ENCODE data around the gene TRIM59. TPM values are rescaled to one million over a fixed set of nuclear protein-coding genes. Genes with fewer than 3 reads are reported as not detected.

Gene TRIM59
- total and polyA plus RNA-seq, 2 donors (not counting 1 experiment from before 2014, with no cell fraction given), result 5.0 to 22.0 TPM

- H4K20me1 ChIP-seq (ENCODE audit: control insufficient read depth, insufficient read depth, low read length, poor library complexity, severe bottlenecking), result no peaks in the 10 kb centered on the region
- peaks cover 28% of the 10 kb centered on the region for H3K79me2 ChIP-seq (ENCODE audit: control insufficient read depth, insufficient read depth, low read length)
- Mint-ChIP-seq H3K4me1 (peaks cover 26% of the 10 kb centered on the region), H3K4me3 (no peak overlapping the region), H3K27me3 (no peaks in the 10 kb centered on the region), H3K27ac (no peak overlapping the region), H3K9me3 (ENCODE audit: insufficient read depth) (no peaks in the 10 kb centered on the region)
- H3K4me1 ChIP-seq (ENCODE audit: control insufficient read depth in 2 of 2, insufficient read depth in 2 of 2, low read length in 2 of 2), result peaks cover 16 to 18% of the 10 kb centered on the region in 2 donors
- no peak for DNase-seq
- POLR2A ChIA-PET, result no interaction called here
- 93% methylated on average over 3 of the region's 4 CpGs for WGBS (ENCODE audit: insufficient coverage)
- H3K27ac ChIP-seq (ENCODE audit: low read length in 2 of 2), result no peak overlapping the region
- TF ChIP-seq, protein P1, sequence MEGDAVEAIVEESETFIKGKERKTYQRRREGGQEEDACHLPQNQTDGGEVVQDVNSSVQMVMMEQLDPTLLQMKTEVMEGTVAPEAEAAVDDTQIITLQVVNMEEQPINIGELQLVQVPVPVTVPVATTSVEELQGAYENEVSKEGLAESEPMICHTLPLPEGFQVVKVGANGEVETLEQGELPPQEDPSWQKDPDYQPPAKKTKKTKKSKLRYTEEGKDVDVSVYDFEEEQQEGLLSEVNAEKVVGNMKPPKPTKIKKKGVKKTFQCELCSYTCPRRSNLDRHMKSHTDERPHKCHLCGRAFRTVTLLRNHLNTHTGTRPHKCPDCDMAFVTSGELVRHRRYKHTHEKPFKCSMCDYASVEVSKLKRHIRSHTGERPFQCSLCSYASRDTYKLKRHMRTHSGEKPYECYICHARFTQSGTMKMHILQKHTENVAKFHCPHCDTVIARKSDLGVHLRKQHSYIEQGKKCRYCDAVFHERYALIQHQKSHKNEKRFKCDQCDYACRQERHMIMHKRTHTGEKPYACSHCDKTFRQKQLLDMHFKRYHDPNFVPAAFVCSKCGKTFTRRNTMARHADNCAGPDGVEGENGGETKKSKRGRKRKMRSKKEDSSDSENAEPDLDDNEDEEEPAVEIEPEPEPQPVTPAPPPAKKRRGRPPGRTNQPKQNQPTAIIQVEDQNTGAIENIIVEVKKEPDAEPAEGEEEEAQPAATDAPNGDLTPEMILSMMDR (IDR thresholded peaks at IDR 0.05), result no peak
- no peak for TF ChIP-seq EZH2 (IDR thresholded peaks at IDR 0.05; ENCODE audit: borderline replicate concordance, insufficient read depth, low read depth, low read length, poor library complexity, severe bottlenecking)
- peaks cover 0 to 3% (median 0%) of the 10 kb centered on the region in 4 experiments for H3K27me3 ChIP-seq (replicated peaks in 1 of 4; ENCODE audit: control extremely low read depth in 1 of 4, control insufficient read depth in 3 of 4, insufficient read depth in 4 of 4, low read length in 3 of 4)
- ATAC-seq (ENCODE audit: low read depth), result no peak
- peaks cover 0 to 10% (median 0%) of the 10 kb centered on the region in 3 donors for H3K9me3 ChIP-seq (ENCODE audit: control extremely low read depth in 1 of 3, control insufficient read depth in 2 of 3, insufficient read depth in 1 of 3, low read length in 2 of 3)
- H3K4me3 ChIP-seq (ENCODE audit: control extremely low read depth in 1 of 5, extremely low read depth in 1 of 5, insufficient read depth in 1 of 5, low read depth in 2 of 5, low read length in 4 of 5), result no peak overlapping the region
- H3K4me2 ChIP-seq (replicated peaks; ENCODE audit: low read depth, low read length, poor library complexity, severe bottlenecking), result no peak overlapping the region
- CTCF ChIA-PET, result interaction anchor here (3.3 kb wide), 1 partner anchor 8 kb away, joined by 9 read pairs; no protein-coding TSS in a partner anchor
- no peak overlapping the region for H2AFZ ChIP-seq (ENCODE audit: insufficient read depth, low read depth, low read length, poor library complexity, severe bottlenecking)
- H3K9ac ChIP-seq (ENCODE audit: low read length), result no peak overlapping the region
- no peaks in the 10 kb centered on the region for H3K36me3 ChIP-seq (replicated peaks in 1 of 2; ENCODE audit: control extremely low read depth in 1 of 2, control insufficient read depth in 1 of 2, extremely low read depth in 1 of 2, insufficient read depth in 2 of 2, low read length in 1 of 2)
- intact Hi-C loops (cut with micrococcal nuclease), result no loop called here
Measured at GRCh38 chr3:160451602-160452001, 2.0 kb upstream of the TRIM59 start.

GRCh38 chr3:160450846-160451245 lies 1.3 kb upstream of the TRIM59 start:
- no peak for ATAC-seq (ENCODE audit: low read depth)
- Mint-ChIP-seq H3K27ac (no peak overlapping the region), H3K4me1 (peaks cover 30% of the 10 kb centered on the region), H3K27me3 (no peaks in the 10 kb centered on the region), H3K9me3 (ENCODE audit: insufficient read depth) (no peaks in the 10 kb centered on the region), H3K4me3 (peak overlapping the region; percentile 95)
- Histone ChIP-seq H3K79me2 (ENCODE audit: control insufficient read depth, insufficient read depth, low read length) (peaks cover 32% of the 10 kb centered on the region), H4K20me1 (ENCODE audit: control insufficient read depth, insufficient read depth, low read length, poor library complexity, severe bottlenecking) (no peaks in the 10 kb centered on the region), H3K9ac (ENCODE audit: low read length) (no peak overlapping the region), H3K27ac (ENCODE audit: low read length in 2 of 2) (no peak overlapping the region), H3K4me2 (replicated peaks; ENCODE audit: low read depth, low read length, poor library complexity, severe bottlenecking) (no peak overlapping the region), H3K36me3 (replicated peaks in 1 of 2; ENCODE audit: control extremely low read depth in 1 of 2, control insufficient read depth in 1 of 2, extremely low read depth in 1 of 2, insufficient read depth in 2 of 2, low read length in 1 of 2) (no peaks in the 10 kb centered on the region), H3K9me3 (ENCODE audit: control extremely low read depth in 1 of 3, control insufficient read depth in 2 of 3, insufficient read depth in 1 of 3, low read length in 2 of 3) (peaks cover 0 to 10% (median 0%) of the 10 kb centered on the region in 3 donors), H3K4me1 (ENCODE audit: control insufficient read depth in 2 of 2, insufficient read depth in 2 of 2, low read length in 2 of 2) (peaks cover 16 to 18% of the 10 kb centered on the region in 2 donors), H2AFZ (ENCODE audit: insufficient read depth, low read depth, low read length, poor library complexity, severe bottlenecking) (no peak overlapping the region), H3K27me3 (replicated peaks in 1 of 4; ENCODE audit: control extremely low read depth in 1 of 4, control insufficient read depth in 3 of 4, insufficient read depth in 4 of 4, low read length in 3 of 4) (peaks cover 0 to 3% (median 0%) of the 10 kb centered on the region in 4 experiments), H3K4me3 (ENCODE audit: control extremely low read depth in 1 of 5, extremely low read depth in 1 of 5, insufficient read depth in 1 of 5, low read depth in 2 of 5, low read length in 4 of 5) (no peak overlapping the region)
- no CpG with 5 or more reads among the region's 3 CpGs for WGBS (ENCODE audit: insufficient coverage)
- intact Hi-C loops (cut with micrococcal nuclease), result no loop called here
- no peak for TF ChIP-seq EZH2 (IDR thresholded peaks at IDR 0.05; ENCODE audit: borderline replicate concordance, insufficient read depth, low read depth, low read length, poor library complexity, severe bottlenecking)
- TF ChIP-seq, protein P1 (IDR thresholded peaks at IDR 0.05), result no peak
- ChIA-PET CTCF (interaction anchor here (0.7 to 3.3 kb wide), 3 partner anchors 9 to 468 kb away, joined by 6 to 16 read pairs (median 9); no protein-coding TSS in a partner anchor), POLR2A (interaction anchor here (0.6 to 1.3 kb wide), 2 partner anchors 101 to 115 kb away, joined by 3 to 11 read pairs; no protein-coding TSS in a partner anchor)
- DNase-seq, result no peak

Measured in B cell (primary cell).